ENCODE results near the gene CSF1R. TPM values are rescaled to one million over a fixed set of nuclear protein-coding genes. Genes with fewer than 3 reads are reported as not detected.

The CSF1R gene
- total and polyA plus RNA-seq, 7 donors, result 1.2 to 20.0 (median 4.2) TPM

DNA sequence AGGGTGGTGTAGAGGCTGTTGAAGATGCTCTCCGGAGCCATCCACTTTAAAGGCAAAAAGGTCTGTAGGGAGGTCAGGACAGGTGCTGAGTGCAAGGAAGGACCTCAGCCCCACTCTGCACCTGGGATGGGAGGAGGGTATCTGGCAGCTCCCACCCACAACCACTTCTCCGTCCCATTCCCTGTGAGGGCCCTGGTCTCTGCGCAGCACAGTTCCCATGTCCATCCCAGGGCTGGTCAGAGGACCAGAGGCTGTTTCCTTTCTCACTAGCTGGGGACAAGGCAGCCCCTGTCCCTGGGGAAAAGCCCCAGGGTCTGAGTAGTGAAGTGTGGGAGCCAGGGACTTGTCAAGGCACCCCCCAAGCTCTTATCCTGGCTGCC, 33.7 kb upstream of the CSF1R start:
- 81 to 97% (median 95%) methylated on average over 3 of the region's 3 CpGs for WGBS, 3 donors
- peaks cover 0 to 17% of the 10 kb centered on the region in 2 donors for H3K36me3 ChIP-seq (ENCODE audit: insufficient read depth in 1 of 2, low read depth in 1 of 2)
- intact Hi-C loops (cut with DNase I), result no loop called here

GRCh38 chr5:150119421-150120061, 33.2 kb upstream of the CSF1R start:
- Histone ChIP-seq H3K4me3 (no peak overlapping the region), H3K36me3 (ENCODE audit: insufficient read depth in 1 of 2, low read depth in 1 of 2) (peaks cover 0 to 17% of the 10 kb centered on the region in 2 donors), H3K27ac (no peak overlapping the region), H3K9me3 (no peaks in the 10 kb centered on the region), H3K27me3 (ENCODE audit: insufficient read depth in 3 of 3, low read length in 2 of 3) (no peaks in the 10 kb centered on the region), H3K4me1 (no peaks in the 10 kb centered on the region)
- intact Hi-C loops (cut with DNase I), result no loop called here
- WGBS, 3 donors, result 76 to 79% (median 78%) methylated on average over 10 of the region's 10 CpGs
- no peak for DNase-seq
- ATAC-seq, result peak in 1 of 4 donors; percentile 28
- TF ChIP-seq, protein P1, sequence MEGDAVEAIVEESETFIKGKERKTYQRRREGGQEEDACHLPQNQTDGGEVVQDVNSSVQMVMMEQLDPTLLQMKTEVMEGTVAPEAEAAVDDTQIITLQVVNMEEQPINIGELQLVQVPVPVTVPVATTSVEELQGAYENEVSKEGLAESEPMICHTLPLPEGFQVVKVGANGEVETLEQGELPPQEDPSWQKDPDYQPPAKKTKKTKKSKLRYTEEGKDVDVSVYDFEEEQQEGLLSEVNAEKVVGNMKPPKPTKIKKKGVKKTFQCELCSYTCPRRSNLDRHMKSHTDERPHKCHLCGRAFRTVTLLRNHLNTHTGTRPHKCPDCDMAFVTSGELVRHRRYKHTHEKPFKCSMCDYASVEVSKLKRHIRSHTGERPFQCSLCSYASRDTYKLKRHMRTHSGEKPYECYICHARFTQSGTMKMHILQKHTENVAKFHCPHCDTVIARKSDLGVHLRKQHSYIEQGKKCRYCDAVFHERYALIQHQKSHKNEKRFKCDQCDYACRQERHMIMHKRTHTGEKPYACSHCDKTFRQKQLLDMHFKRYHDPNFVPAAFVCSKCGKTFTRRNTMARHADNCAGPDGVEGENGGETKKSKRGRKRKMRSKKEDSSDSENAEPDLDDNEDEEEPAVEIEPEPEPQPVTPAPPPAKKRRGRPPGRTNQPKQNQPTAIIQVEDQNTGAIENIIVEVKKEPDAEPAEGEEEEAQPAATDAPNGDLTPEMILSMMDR (IDR thresholded peaks at IDR 0.05), result no peak

More for the DNA sequence above, 33.7 kb upstream of the CSF1R start:
- no peak overlapping the region for H3K4me3 ChIP-seq
- no peak for ATAC-seq
- H3K9me3 ChIP-seq, result no peaks in the 10 kb centered on the region
- TF ChIP-seq, protein P1 (IDR thresholded peaks at IDR 0.05), result no peak
- no peak for DNase-seq
- no peaks in the 10 kb centered on the region for H3K4me1 ChIP-seq
- no peak overlapping the region for H3K27ac ChIP-seq
- no peaks in the 10 kb centered on the region for H3K27me3 ChIP-seq (ENCODE audit: insufficient read depth in 3 of 3, low read length in 2 of 3)

DNA sequence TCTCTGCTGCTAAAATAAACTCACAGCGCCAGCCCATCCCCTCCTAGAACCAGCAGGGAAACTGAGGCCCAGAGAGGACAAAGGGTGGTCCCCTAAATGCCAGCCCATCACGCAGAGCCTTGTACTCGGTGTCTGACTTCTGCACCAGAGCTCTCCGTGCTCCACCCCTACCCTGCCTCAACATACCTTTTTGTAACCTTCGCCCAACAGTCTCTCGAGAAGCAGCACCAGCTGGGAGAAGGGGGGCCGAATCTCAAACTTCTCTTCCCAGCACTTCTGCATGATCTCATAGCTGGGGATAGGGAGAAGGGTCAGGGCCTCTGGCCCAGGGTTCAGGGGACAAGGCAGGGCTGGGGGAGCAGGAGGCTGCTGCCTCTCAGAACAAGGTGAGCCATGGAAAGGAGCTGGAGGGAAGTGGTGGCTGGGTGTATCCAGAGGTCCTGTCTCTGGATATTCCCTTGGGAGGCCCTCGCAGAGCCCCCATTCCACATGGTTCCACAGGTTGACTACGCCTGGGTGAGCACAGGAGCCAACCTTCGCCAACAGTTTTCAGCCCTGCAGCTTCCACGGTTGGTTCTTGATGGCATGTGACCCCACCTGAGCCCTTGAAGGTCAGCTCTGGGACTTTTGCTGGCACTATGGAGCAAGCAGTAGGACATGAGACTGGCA, 32.3 kb upstream of the CSF1R start:
- WGBS, 3 donors, result 84 to 93% (median 84%) methylated on average over 11 of the region's 11 CpGs
- intact Hi-C loops (cut with DNase I), result no loop called here
- ATAC-seq (no peak), DNase-seq (no peak)
- TF ChIP-seq, protein P1 (IDR thresholded peaks at IDR 0.05), result no peak
- Histone ChIP-seq H3K9me3 (no peaks in the 10 kb centered on the region), H3K27ac (no peak overlapping the region), H3K36me3 (ENCODE audit: insufficient read depth in 1 of 2, low read depth in 1 of 2) (peaks cover 0 to 17% of the 10 kb centered on the region in 2 donors), H3K4me1 (no peaks in the 10 kb centered on the region), H3K27me3 (ENCODE audit: insufficient read depth in 3 of 3, low read length in 2 of 3) (no peaks in the 10 kb centered on the region), H3K4me3 (no peak overlapping the region)

GRCh38 chr5:150117945-150118560, 31.7 kb upstream of the CSF1R start:
- no peak overlapping the region for H3K27ac ChIP-seq
- no peaks in the 10 kb centered on the region for H3K4me1 ChIP-seq
- ATAC-seq (no peak), DNase-seq (no peak)
- no peak overlapping the region for H3K4me3 ChIP-seq
- H3K36me3 ChIP-seq (ENCODE audit: insufficient read depth in 1 of 2, low read depth in 1 of 2), result peaks cover 0 to 12% of the 10 kb centered on the region in 2 donors
- H3K27me3 ChIP-seq (ENCODE audit: insufficient read depth in 3 of 3, low read length in 2 of 3), result no peaks in the 10 kb centered on the region
- TF ChIP-seq, protein P1 (IDR thresholded peaks at IDR 0.05), result no peak
- 86 to 87% (median 86%) methylated on average over 9 of the region's 9 CpGs for WGBS, 3 donors
- intact Hi-C loops (cut with DNase I), result no loop called here
- no peaks in the 10 kb centered on the region for H3K9me3 ChIP-seq

Data from psoas muscle (tissue), 8 donors.